Thyroid gland (tissue), 4 donors: ENCODE results near the gene C2orf69.

Source experiments
- CTCF ChIP-seq, 6 experiments: fragments of 200-600 bp in 3 of 6; fragments of 450-650 bp in 3 of 6; sonication (generic) in 3 of 6; IDR thresholded peaks; one replicate each; pipeline ENCODE4 v1.5.1; 2016 to 2019; ENCODE audit warnings: antibody characterized with exemption in 6 of 6, mild to moderate bottlenecking in 2 of 6, inconsistent platforms in 1 of 6, moderate library complexity in 1 of 6
- POLR2A ChIP-seq, 2 donors: fragments of 450-650 bp; IDR thresholded peaks; one replicate each; pipeline ENCODE4 v1.6.1; 2017; ENCODE audit warnings: antibody characterized with exemption in 2 of 2, mild to moderate bottlenecking in 2 of 2, moderate library complexity in 1 of 2

GRCh38 chr2:199911052-199911876 is at the start of gene C2orf69:
- TF ChIP-seq CTCF (IDR thresholded peaks at IDR 0.05) (peak in 1 of 6 experiments; percentile 23), POLR2A (IDR thresholded peaks at IDR 0.05) (peak; percentile 38 to 92)
